ENCODE data around the gene OR5H2.

- TF ChIP-seq, protein P1, sequence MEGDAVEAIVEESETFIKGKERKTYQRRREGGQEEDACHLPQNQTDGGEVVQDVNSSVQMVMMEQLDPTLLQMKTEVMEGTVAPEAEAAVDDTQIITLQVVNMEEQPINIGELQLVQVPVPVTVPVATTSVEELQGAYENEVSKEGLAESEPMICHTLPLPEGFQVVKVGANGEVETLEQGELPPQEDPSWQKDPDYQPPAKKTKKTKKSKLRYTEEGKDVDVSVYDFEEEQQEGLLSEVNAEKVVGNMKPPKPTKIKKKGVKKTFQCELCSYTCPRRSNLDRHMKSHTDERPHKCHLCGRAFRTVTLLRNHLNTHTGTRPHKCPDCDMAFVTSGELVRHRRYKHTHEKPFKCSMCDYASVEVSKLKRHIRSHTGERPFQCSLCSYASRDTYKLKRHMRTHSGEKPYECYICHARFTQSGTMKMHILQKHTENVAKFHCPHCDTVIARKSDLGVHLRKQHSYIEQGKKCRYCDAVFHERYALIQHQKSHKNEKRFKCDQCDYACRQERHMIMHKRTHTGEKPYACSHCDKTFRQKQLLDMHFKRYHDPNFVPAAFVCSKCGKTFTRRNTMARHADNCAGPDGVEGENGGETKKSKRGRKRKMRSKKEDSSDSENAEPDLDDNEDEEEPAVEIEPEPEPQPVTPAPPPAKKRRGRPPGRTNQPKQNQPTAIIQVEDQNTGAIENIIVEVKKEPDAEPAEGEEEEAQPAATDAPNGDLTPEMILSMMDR (IDR thresholded peaks at IDR 0.05), result no peak
- no peak for TF ChIP-seq POLR2A (IDR thresholded peaks at IDR 0.05)
These were observed 8.6 kb downstream of the OR5H2 start for GRCh38 chr3:98290916-98291315.
